ENCODE data around the gene RABGAP1L.

DNA sequence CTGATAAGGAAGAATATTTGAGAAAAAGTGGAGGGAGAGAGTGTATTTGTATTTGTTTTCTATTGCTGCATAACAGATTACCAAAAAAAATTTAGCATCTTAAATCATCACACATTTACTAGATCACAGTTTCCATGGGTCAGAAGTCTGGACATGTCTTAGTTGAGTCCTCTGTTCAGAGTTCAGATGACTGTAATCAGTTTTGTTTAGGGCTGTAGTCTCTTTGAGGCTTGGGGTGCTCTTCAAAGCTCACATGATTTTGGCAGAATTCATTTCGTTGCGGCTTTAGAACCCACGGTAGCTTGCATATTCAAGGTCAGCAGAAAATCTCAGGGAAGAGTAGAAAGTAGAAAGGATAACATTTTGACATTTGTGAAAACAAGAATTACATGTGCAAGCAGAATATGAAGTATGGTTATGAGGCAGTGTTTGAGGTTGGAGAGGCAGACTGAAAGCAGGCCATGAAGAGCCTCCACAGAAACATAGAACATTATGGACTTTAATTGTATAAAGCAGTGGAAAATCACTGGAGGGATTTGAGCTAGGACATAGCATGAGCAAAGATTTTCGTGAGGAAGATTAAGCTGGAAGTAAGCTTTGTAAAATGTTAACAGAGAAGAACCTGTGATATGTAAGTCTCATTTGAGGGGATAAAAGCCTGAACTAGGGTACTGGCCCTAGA, 177.8 kb downstream of the RABGAP1L start:
- TF ChIP-seq, protein P1, sequence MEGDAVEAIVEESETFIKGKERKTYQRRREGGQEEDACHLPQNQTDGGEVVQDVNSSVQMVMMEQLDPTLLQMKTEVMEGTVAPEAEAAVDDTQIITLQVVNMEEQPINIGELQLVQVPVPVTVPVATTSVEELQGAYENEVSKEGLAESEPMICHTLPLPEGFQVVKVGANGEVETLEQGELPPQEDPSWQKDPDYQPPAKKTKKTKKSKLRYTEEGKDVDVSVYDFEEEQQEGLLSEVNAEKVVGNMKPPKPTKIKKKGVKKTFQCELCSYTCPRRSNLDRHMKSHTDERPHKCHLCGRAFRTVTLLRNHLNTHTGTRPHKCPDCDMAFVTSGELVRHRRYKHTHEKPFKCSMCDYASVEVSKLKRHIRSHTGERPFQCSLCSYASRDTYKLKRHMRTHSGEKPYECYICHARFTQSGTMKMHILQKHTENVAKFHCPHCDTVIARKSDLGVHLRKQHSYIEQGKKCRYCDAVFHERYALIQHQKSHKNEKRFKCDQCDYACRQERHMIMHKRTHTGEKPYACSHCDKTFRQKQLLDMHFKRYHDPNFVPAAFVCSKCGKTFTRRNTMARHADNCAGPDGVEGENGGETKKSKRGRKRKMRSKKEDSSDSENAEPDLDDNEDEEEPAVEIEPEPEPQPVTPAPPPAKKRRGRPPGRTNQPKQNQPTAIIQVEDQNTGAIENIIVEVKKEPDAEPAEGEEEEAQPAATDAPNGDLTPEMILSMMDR (IDR thresholded peaks at IDR 0.05), result no peak
- no peak for TF ChIP-seq POLR2A (IDR thresholded peaks at IDR 0.05)
